GM18861 (cell line): ENCODE results near the gene SLC40A1.

Source experiments
- ATAC-seq: cut with Tn5 transposase; IDR thresholded peaks from one replicate; pipeline ENCODE4 v1.9.1; 2021; ENCODE audit not compliant: unreplicated experiment

Gene SLC40A1

GRCh38 chr2:189601043-189601442 is 20.5 kb upstream of the SLC40A1 start:
- no peak for ATAC-seq

- ATAC-seq: no peak
Measured at GRCh38 chr2:189599245-189599644, 18.7 kb upstream of the SLC40A1 start.

GRCh38 chr2:189595417-189595816 is 14.8 kb upstream of the SLC40A1 start:
- ATAC-seq: no peak

- no peak for ATAC-seq
Measured at GRCh38 chr2:189594305-189594704, 13.7 kb upstream of the SLC40A1 start.

- ATAC-seq: no peak
Measured at GRCh38 chr2:189593115-189593514, 12.5 kb upstream of the SLC40A1 start.

GRCh38 chr2:189592353-189592984 is 11.9 kb upstream of the SLC40A1 start:
- ATAC-seq: no peak

GRCh38 chr2:189587780-189588179 is 7.2 kb upstream of the SLC40A1 start:
- ATAC-seq: no peak

- no peak for ATAC-seq
Measured at GRCh38 chr2:189585226-189585756, 4.7 kb upstream of the SLC40A1 start.

- ATAC-seq: no peak
Measured at GRCh38 chr2:189584686-189585085, 4.1 kb upstream of the SLC40A1 start.

- ATAC-seq: no peak
Measured at GRCh38 chr2:189583227-189584198, 2.9 kb upstream of the SLC40A1 start.

- no peak for ATAC-seq
Measured at GRCh38 chr2:189582809-189583192, 2.2 kb upstream of the SLC40A1 start.

- ATAC-seq: no peak
Measured at GRCh38 chr2:189582140-189582808, 1.7 kb upstream of the SLC40A1 start.

- no peak for ATAC-seq
Measured at GRCh38 chr2:189581354-189582139, 961 bp upstream of the SLC40A1 start.

GRCh38 chr2:189580241-189580651 is 340 bp downstream of the SLC40A1 start:
- no peak for ATAC-seq

- ATAC-seq: no peak
Measured at GRCh38 chr2:189579585-189580186, 900 bp downstream of the SLC40A1 start.

GRCh38 chr2:189578272-189578950 is 2.2 kb downstream of the SLC40A1 start:
- ATAC-seq: no peak

- ATAC-seq: no peak
Measured at GRCh38 chr2:189577121-189577520, 3.5 kb downstream of the SLC40A1 start.

- no peak for ATAC-seq
Measured at GRCh38 chr2:189576396-189576795, 4.2 kb downstream of the SLC40A1 start.

GRCh38 chr2:189574793-189575475 is 5.7 kb downstream of the SLC40A1 start:
- ATAC-seq: no peak
